Neural crest cell (in vitro differentiated cells): Measurements from ENCODE around the gene KCNMB4. TPM values are rescaled to one million over a fixed set of nuclear protein-coding genes. Genes with fewer than 3 reads are reported as not detected.

Source experiments
- DNase-seq: peaks from one replicate; pipeline ENCODE4 v3.0.0; 2021; ENCODE audit warnings: low read depth, mixed read lengths, low spot score
- H3K27ac Mint-ChIP-seq: one replicate; pipeline ENCODE4 v1.8.0; 2021; ENCODE audit warnings: mild to moderate bottlenecking, mixed read lengths; ENCODE audit not compliant: unreplicated experiment
- H3K27me3 Mint-ChIP-seq: 2 replicates; pipeline ENCODE4 v1.8.0; 2021; ENCODE audit warnings: low read depth, mild to moderate bottlenecking, mixed read lengths
- H3K36me3 Mint-ChIP-seq: 2 replicates; pipeline ENCODE4 v1.8.0; 2021; ENCODE audit warnings: low read depth, mild to moderate bottlenecking, mixed read lengths
- H3K4me1 Mint-ChIP-seq: 2 replicates; pipeline ENCODE4 v1.8.0; 2021; ENCODE audit warnings: mixed read lengths
- H3K4me3 Mint-ChIP-seq: one replicate; pipeline ENCODE4 v1.8.0; 2021; ENCODE audit warnings: mild to moderate bottlenecking, mixed read lengths
- H3K9me3 Mint-ChIP-seq: 2 replicates; pipeline ENCODE4 v1.8.0; 2021; ENCODE audit warnings: mixed read lengths
- CTCF ChIP-seq: fragments of 200-600 bp; sonication (generic); conservative IDR thresholded peaks from 2 replicates; pipeline ENCODE4 v1.5.0; 2021; ENCODE audit warnings: antibody characterized with exemption, mild to moderate bottlenecking
- total RNA-seq: library from RNA; stranded (reverse); gene quantifications from 2 replicates; pipeline ENCODE4 v1.2.1, GENCODE V29; 2021

Gene KCNMB4
- total RNA-seq, 1 donor from 2014 or later = 6.9 TPM

DNA sequence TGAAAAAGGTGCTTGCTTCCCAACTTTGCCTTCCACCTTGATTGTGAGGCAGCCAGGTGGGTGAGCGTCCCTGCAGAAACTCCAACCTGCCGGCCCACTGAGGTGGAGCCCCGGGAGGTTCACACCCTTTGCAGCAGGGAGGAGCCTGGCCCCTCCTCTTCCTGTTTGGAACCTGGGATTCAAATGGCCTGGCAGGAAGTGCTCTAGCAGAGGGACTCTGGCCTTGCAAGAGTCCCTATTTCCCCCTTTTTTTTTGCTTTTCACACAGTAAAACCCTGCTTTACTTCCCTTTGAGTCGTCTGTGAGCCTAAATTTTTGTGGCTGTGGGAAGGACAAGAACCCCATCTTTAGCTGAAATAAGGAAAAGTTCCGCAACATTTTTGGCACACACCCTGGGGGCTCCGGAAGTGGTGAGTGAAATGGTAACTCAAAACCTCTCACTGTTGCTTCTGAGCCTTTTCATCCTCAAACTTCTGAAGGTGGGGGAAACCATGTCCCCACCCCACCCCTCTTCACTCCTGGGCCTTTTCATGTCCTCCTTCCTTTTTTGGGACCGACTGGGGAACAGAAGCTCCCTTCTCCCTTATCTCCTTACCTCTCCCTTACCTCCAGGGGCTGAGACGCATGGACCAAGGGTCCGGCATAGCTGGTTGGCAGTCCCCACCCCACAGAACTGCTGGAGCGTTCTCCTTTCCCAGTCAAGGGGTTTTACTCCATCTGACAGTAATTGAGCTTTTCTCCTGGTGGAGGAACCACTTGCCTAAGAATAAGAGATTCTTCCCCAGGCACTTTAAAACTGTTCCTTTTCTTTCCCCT lies 102.0 kb downstream of the KCNMB4 start:
- no peak for TF ChIP-seq CTCF
- H3K36me3 Mint-ChIP-seq = peaks cover 7% of the 10 kb centered on the region
- no peak overlapping the region for H3K4me3 Mint-ChIP-seq
- DNase-seq = no peak
- no peaks in the 10 kb centered on the region for H3K4me1 Mint-ChIP-seq
- H3K27me3 Mint-ChIP-seq = no peaks in the 10 kb centered on the region
- peaks cover 14% of the 10 kb centered on the region for H3K9me3 Mint-ChIP-seq
- H3K27ac Mint-ChIP-seq = no peak overlapping the region

- H3K4me3 Mint-ChIP-seq = no peak overlapping the region
- H3K36me3 Mint-ChIP-seq = peaks cover 7% of the 10 kb centered on the region
- DNase-seq = no peak
- H3K4me1 Mint-ChIP-seq = no peaks in the 10 kb centered on the region
- H3K27ac Mint-ChIP-seq = no peak overlapping the region
- no peak for TF ChIP-seq CTCF
- H3K27me3 Mint-ChIP-seq = no peaks in the 10 kb centered on the region
- H3K9me3 Mint-ChIP-seq = peaks cover 11% of the 10 kb centered on the region
Observed at GRCh38 chr12:70468741-70469140, 102.7 kb downstream of the KCNMB4 start.

DNA sequence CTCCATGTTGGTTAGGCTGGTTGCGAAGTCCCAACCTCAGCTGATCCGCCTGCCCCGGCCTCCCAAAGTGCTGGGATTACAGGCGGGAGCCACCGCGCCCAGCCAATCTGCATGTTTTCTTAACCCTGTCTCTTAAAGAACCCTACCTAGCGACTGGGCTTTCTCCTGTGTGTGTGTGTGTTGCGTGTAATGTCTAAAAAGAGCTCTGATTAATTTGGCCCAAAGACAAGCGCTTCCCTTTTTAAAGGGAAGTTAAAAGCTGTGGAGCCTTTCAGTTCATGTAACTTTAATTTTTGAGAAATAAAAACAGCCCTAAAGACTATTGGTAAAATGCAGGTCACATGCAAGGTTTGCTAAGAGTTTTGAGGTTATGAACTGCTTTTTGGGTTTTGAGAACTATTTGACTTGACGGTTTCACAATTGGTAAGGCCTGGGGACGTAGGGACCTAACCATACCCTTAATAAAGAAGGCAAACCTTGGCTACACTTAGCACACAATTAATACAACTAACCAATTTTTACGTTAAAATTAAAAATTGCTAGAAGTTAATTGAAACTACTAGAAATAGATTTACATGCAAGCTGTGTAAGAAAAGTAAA lies 103.2 kb downstream of the KCNMB4 start:
- Mint-ChIP-seq H3K4me1 (no peaks in the 10 kb centered on the region), H3K4me3 (no peak overlapping the region), H3K36me3 (peaks cover 3% of the 10 kb centered on the region), H3K27ac (no peak overlapping the region), H3K27me3 (no peaks in the 10 kb centered on the region), H3K9me3 (peaks cover 7% of the 10 kb centered on the region)
- TF ChIP-seq CTCF = no peak
- no peak for DNase-seq

DNA sequence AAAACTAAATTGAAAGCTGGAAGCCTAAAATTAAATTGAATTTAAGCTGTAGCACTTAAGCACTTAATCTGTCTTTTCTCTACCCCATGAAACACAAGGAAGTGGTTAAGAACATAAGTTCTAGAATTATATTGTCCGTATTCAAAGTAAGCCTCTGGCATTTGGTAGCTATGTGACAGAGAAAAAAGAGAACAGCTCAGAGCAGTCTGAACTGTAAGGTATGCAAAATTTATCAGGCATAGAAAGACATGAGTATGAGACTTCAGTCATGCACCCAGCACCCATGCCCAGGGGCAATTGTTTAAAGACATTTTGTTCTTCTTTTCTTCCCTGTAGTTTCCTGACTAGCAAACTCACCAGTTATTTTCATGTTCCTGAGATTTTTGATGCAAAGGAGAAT lies 116.7 kb downstream of the KCNMB4 start:
- Mint-ChIP-seq H3K36me3 (no peaks in the 10 kb centered on the region), H3K4me3 (no peak overlapping the region)

More for the DNA sequence above, 116.7 kb downstream of the KCNMB4 start:
- TF ChIP-seq CTCF = no peak
- DNase-seq = no peak
- Mint-ChIP-seq H3K27me3 (no peaks in the 10 kb centered on the region), H3K9me3 (peaks cover 2% of the 10 kb centered on the region), H3K27ac (no peak overlapping the region), H3K4me1 (no peaks in the 10 kb centered on the region)

Other genes starting within 250 kb of the KCNMB4 start
- gene CNOT2, start 122.9 kb upstream of the KCNMB4 start, total RNA-seq = 79.4 and 86.9 TPM in 2 replicates